Hepatocyte (in vitro differentiated cells): ENCODE results near the gene GPC2.

Source experiments
- EZH2 ChIP-seq: fragments of 200-600 bp; sonication (generic); IDR thresholded peaks from 2 replicates; pipeline ENCODE4 v1.6.1; 2016; ENCODE audit warnings: antibody characterized with exemption, mild to moderate bottlenecking, borderline replicate concordance
- TF ChIP-seq, protein P1 (sequence below): fragments of 200-600 bp; sonication (generic); IDR thresholded peaks from 2 replicates; pipeline ENCODE4 v1.5.1; 2016; ENCODE audit warnings: antibody characterized with exemption, mild to moderate bottlenecking; ENCODE audit not compliant: poor library complexity

DNA sequence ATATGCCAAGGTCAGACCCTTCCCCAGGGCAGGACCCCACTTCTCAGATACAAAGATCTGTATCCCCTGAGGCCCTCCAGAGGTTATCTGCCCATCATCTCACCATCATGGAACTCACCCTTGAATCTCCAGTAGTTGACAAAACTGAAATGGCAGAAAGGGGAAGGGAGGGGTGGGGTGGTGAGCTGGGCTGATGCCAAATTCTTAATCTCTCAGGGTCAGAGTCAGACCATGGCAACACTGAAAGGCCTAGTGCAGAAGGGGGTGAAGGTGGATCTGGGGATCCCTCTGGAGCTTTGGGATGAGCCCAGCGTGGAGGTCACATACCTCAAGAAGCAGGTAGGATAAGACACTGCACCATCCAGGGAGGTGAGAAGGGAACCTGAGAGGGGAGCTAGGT lies 54.6 kb downstream of the GPC2 start:
- TF ChIP-seq, protein P1, sequence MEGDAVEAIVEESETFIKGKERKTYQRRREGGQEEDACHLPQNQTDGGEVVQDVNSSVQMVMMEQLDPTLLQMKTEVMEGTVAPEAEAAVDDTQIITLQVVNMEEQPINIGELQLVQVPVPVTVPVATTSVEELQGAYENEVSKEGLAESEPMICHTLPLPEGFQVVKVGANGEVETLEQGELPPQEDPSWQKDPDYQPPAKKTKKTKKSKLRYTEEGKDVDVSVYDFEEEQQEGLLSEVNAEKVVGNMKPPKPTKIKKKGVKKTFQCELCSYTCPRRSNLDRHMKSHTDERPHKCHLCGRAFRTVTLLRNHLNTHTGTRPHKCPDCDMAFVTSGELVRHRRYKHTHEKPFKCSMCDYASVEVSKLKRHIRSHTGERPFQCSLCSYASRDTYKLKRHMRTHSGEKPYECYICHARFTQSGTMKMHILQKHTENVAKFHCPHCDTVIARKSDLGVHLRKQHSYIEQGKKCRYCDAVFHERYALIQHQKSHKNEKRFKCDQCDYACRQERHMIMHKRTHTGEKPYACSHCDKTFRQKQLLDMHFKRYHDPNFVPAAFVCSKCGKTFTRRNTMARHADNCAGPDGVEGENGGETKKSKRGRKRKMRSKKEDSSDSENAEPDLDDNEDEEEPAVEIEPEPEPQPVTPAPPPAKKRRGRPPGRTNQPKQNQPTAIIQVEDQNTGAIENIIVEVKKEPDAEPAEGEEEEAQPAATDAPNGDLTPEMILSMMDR, result no peak
- TF ChIP-seq EZH2, result no peak
